ENCODE data around the gene RUFY2.

GRCh38 chr10:68296843-68297663, 110.0 kb downstream of the RUFY2 start:
- TF ChIP-seq CTCF (IDR thresholded peaks at IDR 0.05) (no peak), POLR2A (IDR thresholded peaks at IDR 0.05) (no peak), POLR2AphosphoS5 (IDR thresholded peaks at IDR 0.05) (no peak), EP300 (IDR thresholded peaks at IDR 0.05) (no peak)
